ENCODE data around the gene CNNM1. TPM values are rescaled to one million over a fixed set of nuclear protein-coding genes. Genes with fewer than 3 reads are reported as not detected.

CNNM1 gene
- total RNA-seq, 2 donors from 2014 or later = 1.3 to 1.6 TPM

DNA sequence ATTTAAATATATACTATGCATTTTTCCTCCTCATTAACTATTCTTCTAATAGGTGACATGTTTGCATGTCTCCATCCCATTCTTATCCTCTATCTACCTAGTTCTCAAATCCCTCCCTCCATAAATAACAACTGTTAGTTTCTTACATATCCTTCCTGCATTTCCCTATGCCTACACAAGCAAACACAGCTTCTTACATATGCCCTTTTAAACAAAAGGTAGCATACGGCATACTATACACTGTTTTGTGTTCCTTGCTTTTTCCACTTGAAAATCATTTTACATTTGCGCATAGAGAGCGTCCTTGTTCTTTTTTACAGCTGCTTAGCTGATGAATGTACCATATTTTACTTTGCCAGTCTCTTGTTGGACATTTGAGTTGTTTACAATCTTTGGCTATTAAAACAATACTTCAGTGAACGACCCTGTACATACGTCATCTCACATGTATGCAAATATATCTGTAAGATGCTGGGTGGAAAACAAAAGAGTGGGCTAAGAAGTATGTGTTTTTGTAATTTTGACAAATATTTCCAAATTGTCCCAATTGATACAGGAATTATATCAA lies 93.5 kb downstream of the CNNM1 start:
- H3K27ac ChIP-seq = no peak overlapping the region
- no peaks in the 10 kb centered on the region for H3K27me3 ChIP-seq
- DNase-seq (no peak), ATAC-seq (no peak)
- intact Hi-C loops (cut with DNase I) = no loop called here
- no peak for TF ChIP-seq POLR2A (IDR thresholded peaks at IDR 0.05)
- TF ChIP-seq, protein P1, sequence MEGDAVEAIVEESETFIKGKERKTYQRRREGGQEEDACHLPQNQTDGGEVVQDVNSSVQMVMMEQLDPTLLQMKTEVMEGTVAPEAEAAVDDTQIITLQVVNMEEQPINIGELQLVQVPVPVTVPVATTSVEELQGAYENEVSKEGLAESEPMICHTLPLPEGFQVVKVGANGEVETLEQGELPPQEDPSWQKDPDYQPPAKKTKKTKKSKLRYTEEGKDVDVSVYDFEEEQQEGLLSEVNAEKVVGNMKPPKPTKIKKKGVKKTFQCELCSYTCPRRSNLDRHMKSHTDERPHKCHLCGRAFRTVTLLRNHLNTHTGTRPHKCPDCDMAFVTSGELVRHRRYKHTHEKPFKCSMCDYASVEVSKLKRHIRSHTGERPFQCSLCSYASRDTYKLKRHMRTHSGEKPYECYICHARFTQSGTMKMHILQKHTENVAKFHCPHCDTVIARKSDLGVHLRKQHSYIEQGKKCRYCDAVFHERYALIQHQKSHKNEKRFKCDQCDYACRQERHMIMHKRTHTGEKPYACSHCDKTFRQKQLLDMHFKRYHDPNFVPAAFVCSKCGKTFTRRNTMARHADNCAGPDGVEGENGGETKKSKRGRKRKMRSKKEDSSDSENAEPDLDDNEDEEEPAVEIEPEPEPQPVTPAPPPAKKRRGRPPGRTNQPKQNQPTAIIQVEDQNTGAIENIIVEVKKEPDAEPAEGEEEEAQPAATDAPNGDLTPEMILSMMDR (IDR thresholded peaks at IDR 0.05) = no peak
- no peaks in the 10 kb centered on the region for H3K36me3 ChIP-seq (replicated peaks in 1 of 2; ENCODE audit: insufficient read depth in 1 of 2, low read depth in 2 of 2)
- peaks cover 16% of the 10 kb centered on the region for H3K4me1 ChIP-seq
- 92 to 98% methylated on average over 5 of the region's 5 CpGs for WGBS, 2 donors
- H3K9me3 ChIP-seq = no peaks in the 10 kb centered on the region
- no peak overlapping the region for H3K4me3 ChIP-seq

DNA sequence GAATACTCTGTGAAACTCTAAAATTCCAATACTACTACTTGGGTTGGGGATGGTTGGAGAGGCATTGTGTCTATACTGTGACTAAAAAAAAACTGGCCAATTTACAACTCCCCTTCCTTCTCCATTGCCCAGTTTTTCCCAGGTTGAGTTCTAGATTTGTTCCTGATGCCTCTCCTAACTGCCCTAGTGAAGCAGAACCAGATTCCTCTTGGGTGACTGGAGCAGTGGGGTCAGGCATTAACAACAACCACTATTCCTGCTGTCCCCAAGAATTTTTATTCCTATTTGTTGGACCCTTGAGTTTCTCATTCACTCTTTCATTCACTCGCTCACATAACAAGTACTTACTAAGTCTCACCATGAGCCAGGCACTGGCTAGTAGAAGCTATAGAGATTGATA lies 95.5 kb downstream of the CNNM1 start:
- WGBS, 2 donors = 93 to 97% methylated on average over 1 of the region's 1 CpG
- H3K4me1 ChIP-seq = peaks cover 35% of the 10 kb centered on the region
- TF ChIP-seq, protein P1 (IDR thresholded peaks at IDR 0.05) = no peak
- TF ChIP-seq POLR2A (IDR thresholded peaks at IDR 0.05) = no peak
- no peak overlapping the region for H3K4me3 ChIP-seq
- H3K36me3 ChIP-seq (replicated peaks in 1 of 2; ENCODE audit: insufficient read depth in 1 of 2, low read depth in 2 of 2) = no peaks in the 10 kb centered on the region
- DNase-seq (no peak), ATAC-seq (no peak)
- no peak overlapping the region for H3K27ac ChIP-seq
- H3K9me3 ChIP-seq = no peaks in the 10 kb centered on the region
- H3K27me3 ChIP-seq = no peaks in the 10 kb centered on the region
- intact Hi-C loops (cut with DNase I) = no loop called here

DNA sequence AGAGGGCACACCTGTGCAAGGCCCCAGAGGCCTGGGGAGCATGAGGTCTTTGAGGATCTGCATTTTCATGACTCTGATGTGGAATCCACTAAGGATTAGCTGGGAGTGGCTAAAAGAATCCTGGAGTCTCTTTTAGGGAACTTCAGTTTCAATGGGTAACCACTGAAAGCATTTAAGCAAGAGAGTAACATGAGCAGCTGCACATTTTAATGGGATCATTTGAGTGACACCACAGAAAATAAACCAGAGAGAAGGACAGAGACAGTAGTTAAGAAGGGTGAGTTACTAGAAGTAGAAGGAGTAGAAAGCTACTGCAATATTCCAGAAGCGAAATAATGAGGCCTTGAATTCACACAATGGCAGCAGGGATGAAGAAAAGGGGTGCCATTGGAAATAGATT lies 96.0 kb downstream of the CNNM1 start:
- Histone ChIP-seq H3K27me3 (no peaks in the 10 kb centered on the region), H3K9me3 (no peaks in the 10 kb centered on the region), H3K27ac (no peak overlapping the region), H3K4me3 (no peak overlapping the region), H3K4me1 (peaks cover 40% of the 10 kb centered on the region), H3K36me3 (replicated peaks in 1 of 2; ENCODE audit: insufficient read depth in 1 of 2, low read depth in 2 of 2) (no peaks in the 10 kb centered on the region)
- WGBS, 2 donors = 95 to 100% methylated on average over 1 of the region's 1 CpG
- ATAC-seq = no peak
- TF ChIP-seq, protein P1 (IDR thresholded peaks at IDR 0.05) = no peak
- no peak for TF ChIP-seq POLR2A (IDR thresholded peaks at IDR 0.05)
- DNase-seq = no peak
- intact Hi-C loops (cut with DNase I) = no loop called here

DNA sequence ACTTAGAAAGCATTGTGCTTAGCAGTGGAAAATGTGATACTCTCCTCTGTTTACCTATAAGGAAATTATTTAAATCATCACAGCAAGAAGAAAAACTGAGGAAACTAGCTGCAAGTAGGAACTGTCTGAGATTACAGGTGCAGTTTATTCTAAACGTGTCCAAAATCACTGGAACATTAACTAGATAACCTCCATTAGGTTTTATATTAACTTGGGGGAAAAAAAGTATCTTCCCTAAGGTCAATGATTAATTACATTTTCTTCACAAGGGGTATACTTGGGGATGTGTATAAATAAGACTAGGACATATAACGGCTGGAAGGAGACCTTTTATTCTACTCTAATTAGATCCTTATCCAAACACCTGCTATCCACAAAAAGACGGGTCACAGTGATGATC lies 97.5 kb downstream of the CNNM1 start:
- TF ChIP-seq POLR2A (IDR thresholded peaks at IDR 0.05) = no peak
- TF ChIP-seq, protein P1 (IDR thresholded peaks at IDR 0.05) = no peak
- WGBS, 2 donors = 20 to 21% methylated on average over 3 of the region's 3 CpGs
- DNase-seq = no peak
- H3K27ac ChIP-seq = peak overlapping the region in 2 of 4 donors; percentile 7 to 45
- peaks cover 44% of the 10 kb centered on the region for H3K4me1 ChIP-seq
- H3K36me3 ChIP-seq (replicated peaks in 1 of 2; ENCODE audit: insufficient read depth in 1 of 2, low read depth in 2 of 2) = no peaks in the 10 kb centered on the region
- no peaks in the 10 kb centered on the region for H3K9me3 ChIP-seq
- no peaks in the 10 kb centered on the region for H3K27me3 ChIP-seq
- H3K4me3 ChIP-seq = no peak overlapping the region
- intact Hi-C loops (cut with DNase I) = no loop called here
- no peak for ATAC-seq

DNA sequence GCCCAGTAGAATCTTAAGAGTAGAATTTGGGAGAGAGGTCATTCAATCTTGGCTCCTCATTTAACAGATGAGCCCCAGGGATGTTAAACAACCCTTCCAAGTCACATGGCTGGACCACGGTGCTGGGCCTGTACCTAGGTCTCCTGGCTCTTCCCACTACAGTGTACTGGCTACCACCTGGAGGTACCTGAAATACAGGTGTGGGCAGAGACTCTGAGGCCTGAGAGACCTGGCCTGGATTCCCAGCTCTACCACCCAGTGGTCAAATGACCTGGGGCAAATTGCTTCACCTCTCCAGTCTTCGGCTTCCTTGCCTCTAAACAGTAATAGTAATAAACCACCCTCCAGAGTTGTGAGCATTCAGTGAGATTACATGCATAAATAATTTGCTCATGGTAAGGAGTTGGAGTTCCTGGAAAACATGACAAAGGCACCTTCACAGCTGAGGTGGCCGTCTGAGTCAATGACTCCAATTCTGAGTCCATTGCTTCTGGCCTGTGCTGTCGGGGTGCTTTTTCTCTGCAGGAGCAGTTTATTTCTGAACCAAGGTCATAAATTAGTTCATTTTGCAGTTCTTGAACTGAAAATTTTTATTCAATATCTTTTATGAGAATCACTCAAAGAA lies 98.5 kb downstream of the CNNM1 start:
- Histone ChIP-seq H3K9me3 (no peaks in the 10 kb centered on the region), H3K27me3 (no peaks in the 10 kb centered on the region), H3K36me3 (replicated peaks in 1 of 2; ENCODE audit: insufficient read depth in 1 of 2, low read depth in 2 of 2) (no peaks in the 10 kb centered on the region), H3K4me1 (peaks cover 52% of the 10 kb centered on the region), H3K27ac (peak overlapping the region in 3 of 4 donors; percentile 7 to 47 (median 30)), H3K4me3 (no peak overlapping the region)
- 56 to 66% methylated on average over 4 of the region's 4 CpGs for WGBS, 2 donors
- TF ChIP-seq POLR2A (IDR thresholded peaks at IDR 0.05) = no peak
- TF ChIP-seq, protein P1 (IDR thresholded peaks at IDR 0.05) = no peak
- no peak for DNase-seq
- intact Hi-C loops (cut with DNase I) = no loop called here
- ATAC-seq = no peak
